H9 (cell line): ENCODE data around the gene PCSK9. TPM values are rescaled to one million over a fixed set of nuclear protein-coding genes. Genes with fewer than 3 reads are reported as not detected.

Experiments
- DNase-seq: peaks from one replicate; pipeline ENCODE4 v3.0.0-alpha.2; 2017
- H2AFZ ChIP-seq: one replicate; pipeline ENCODE4 v1.6.1; 2013; ENCODE audit warnings: mild to moderate bottlenecking, low read length, control low read depth, moderate library complexity
- H2AK5ac ChIP-seq: 2 replicates; pipeline ENCODE4 v1.6.1; 2013; ENCODE audit warnings: low read length, control low read depth, mixed read lengths; ENCODE audit not compliant: insufficient read length
- H2BK120ac ChIP-seq: one replicate; pipeline ENCODE4 v1.6.1; 2013; ENCODE audit warnings: low read depth, mild to moderate bottlenecking, low read length, control low read depth, inconsistent platforms; ENCODE audit not compliant: poor library complexity, severe bottlenecking
- H2BK12ac ChIP-seq: 2 replicates; pipeline ENCODE4 v1.6.1; 2013; ENCODE audit warnings: low read length, control low read depth, mixed read lengths, low read depth; ENCODE audit not compliant: insufficient read length
- H2BK15ac ChIP-seq: 2 replicates; pipeline ENCODE4 v1.6.1; 2013; ENCODE audit warnings: low read depth, low read length, control low read depth
- H2BK20ac ChIP-seq: one replicate; pipeline ENCODE4 v1.6.1; 2013; ENCODE audit warnings: low read depth, mild to moderate bottlenecking, low read length, control low read depth, inconsistent platforms; ENCODE audit not compliant: poor library complexity, severe bottlenecking
- H2BK5ac ChIP-seq: 2 replicates; pipeline ENCODE4 v1.6.1; 2013; ENCODE audit warnings: low read length, control low read depth, mixed read lengths; ENCODE audit not compliant: insufficient read length
- H3K14ac ChIP-seq: 2 replicates; pipeline ENCODE4 v1.6.1; 2013; ENCODE audit warnings: low read length, control low read depth; ENCODE audit not compliant: insufficient read depth
- H3K18ac ChIP-seq: 2 replicates; pipeline ENCODE4 v1.6.1; 2013; ENCODE audit warnings: low read depth, mild to moderate bottlenecking, mixed read lengths, low read length, control low read depth; ENCODE audit not compliant: insufficient read length
- H3K23ac ChIP-seq: 2 replicates; pipeline ENCODE4 v1.6.1; 2013; ENCODE audit warnings: low read length, control low read depth, mixed read lengths, low read depth; ENCODE audit not compliant: insufficient read length
- H3K23me2 ChIP-seq: 2 replicates; pipeline ENCODE4 v1.6.1; 2013; ENCODE audit warnings: low read depth, mild to moderate bottlenecking, mixed read lengths, low read length, control low read depth; ENCODE audit not compliant: insufficient read length, poor library complexity, severe bottlenecking
- H3K27ac ChIP-seq: 2 replicates; pipeline ENCODE4 v1.5.1; 2013; ENCODE audit warnings: low read length, control low read depth, mixed read lengths, low read depth; ENCODE audit not compliant: insufficient read length
- H3K27me3 ChIP-seq: 2 replicates; pipeline ENCODE4 v1.6.1; 2013; ENCODE audit warnings: low read length, control low read depth, inconsistent platforms; ENCODE audit not compliant: insufficient read depth
- H3K4ac ChIP-seq: 2 replicates; pipeline ENCODE4 v1.6.1; 2013; ENCODE audit warnings: low read depth, mild to moderate bottlenecking, control low read depth, inconsistent platforms, low read length, moderate library complexity
- H3K4me1 ChIP-seq: 2 replicates; pipeline ENCODE4 v1.6.1; 2013; ENCODE audit warnings: low read length, control low read depth, inconsistent platforms; ENCODE audit not compliant: insufficient read depth
- H3K4me2 ChIP-seq: 2 replicates; pipeline ENCODE4 v1.6.1; 2013; ENCODE audit warnings: low read length, control low read depth, mixed read lengths; ENCODE audit not compliant: insufficient read length, insufficient read depth
- H3K56ac ChIP-seq: 2 replicates; pipeline ENCODE4 v1.6.1; 2013; ENCODE audit warnings: low read depth, mild to moderate bottlenecking, mixed read lengths, low read length, control low read depth; ENCODE audit not compliant: insufficient read length
- H3K79me1 ChIP-seq: 2 replicates; pipeline ENCODE4 v1.6.1; 2013; ENCODE audit warnings: low read depth, mild to moderate bottlenecking, moderate library complexity, low read length, control low read depth, inconsistent platforms; ENCODE audit not compliant: insufficient read depth, poor library complexity, severe bottlenecking
- H3K79me2 ChIP-seq: 2 replicates; pipeline ENCODE4 v1.6.1; 2013; ENCODE audit warnings: low read length, control low read depth, inconsistent platforms; ENCODE audit not compliant: insufficient read depth
- H3K9ac ChIP-seq: 2 replicates; pipeline ENCODE4 v1.6.1; 2013; ENCODE audit warnings: low read length, control low read depth, mixed read lengths; ENCODE audit not compliant: insufficient read length; ENCODE audit errors: extremely low read depth
- H3K9me3 ChIP-seq: one replicate; pipeline ENCODE4 v1.6.1; 2013; ENCODE audit warnings: low read depth, low read length, inconsistent platforms; ENCODE audit not compliant: control insufficient read depth
- H3T11ph ChIP-seq: one replicate; pipeline ENCODE4 v1.6.1; 2013; ENCODE audit warnings: mild to moderate bottlenecking, low read length, control low read depth, inconsistent platforms
- H4K20me1 ChIP-seq: one replicate; pipeline ENCODE4 v1.6.1; 2013; ENCODE audit not compliant: control insufficient read depth, insufficient read length, insufficient read depth
- H4K5ac ChIP-seq: 2 replicates; pipeline ENCODE4 v1.6.1; 2013; ENCODE audit warnings: low read depth, mild to moderate bottlenecking, mixed read lengths, low read length, control low read depth; ENCODE audit not compliant: insufficient read length
- H4K8ac ChIP-seq: replicated peaks from 2 replicates; pipeline ENCODE4 v1.6.1; 2013; ENCODE audit warnings: low read length, control low read depth, mixed read lengths, low read depth; ENCODE audit not compliant: insufficient read length
- H4K91ac ChIP-seq: 2 replicates; pipeline ENCODE4 v1.6.1; 2013; ENCODE audit warnings: low read depth, mild to moderate bottlenecking, moderate library complexity, mixed read lengths, low read length, control low read depth; ENCODE audit not compliant: insufficient read length
- H3K27ac Mint-ChIP-seq, 3 experiments: 2 replicates in 2 of 3; 3 replicates in 1 of 3; pipeline ENCODE4 v1.8.0; 2020 to 2021; ENCODE audit warnings: mixed read lengths in 3 of 3, mild to moderate bottlenecking in 1 of 3, moderate library complexity in 1 of 3
- H3K27me3 Mint-ChIP-seq: 2 replicates; pipeline ENCODE4 v1.8.0; 2021; ENCODE audit warnings: low read depth, mild to moderate bottlenecking, moderate library complexity, mixed read lengths
- H3K36me3 Mint-ChIP-seq, 3 experiments: 2 replicates in 2 of 3; 3 replicates in 1 of 3; pipeline ENCODE4 v1.8.0; 2020 to 2021; ENCODE audit warnings: low read depth in 3 of 3, mixed read lengths in 3 of 3; ENCODE audit not compliant: insufficient read depth in 1 of 3
- H3K4me1 Mint-ChIP-seq, 2 experiments: 2 replicates each; pipeline ENCODE4 v1.8.0; 2020; ENCODE audit warnings: mixed read lengths in 2 of 2
- H3K4me3 Mint-ChIP-seq, 2 experiments: 2 replicates in 1 of 2; 3 replicates in 1 of 2; pipeline ENCODE4 v1.8.0; 2020 to 2021; ENCODE audit warnings: mild to moderate bottlenecking in 2 of 2, mixed read lengths in 2 of 2, moderate library complexity in 1 of 2
- H3K9me3 Mint-ChIP-seq, 2 experiments: 2 replicates in 1 of 2; 3 replicates in 1 of 2; pipeline ENCODE4 v1.8.0; 2020; ENCODE audit warnings: mild to moderate bottlenecking in 2 of 2, mixed read lengths in 2 of 2, moderate library complexity in 1 of 2
- CTCF ChIP-seq: fragments of 200-600 bp; sonication (generic); conservative IDR thresholded peaks from 3 replicates; pipeline ENCODE4 v1.8.0; 2021; ENCODE audit warnings: antibody characterized with exemption, mild to moderate bottlenecking
- WGBS: extraction: QIAGEN DNeasy Blood & Tissue Kit; methylation state at CpG from one replicate; pipeline ENCODE4 v1.1.7; 2013; ENCODE audit warnings: missing lambda C conversion rate, low lambda C conversion rate, mixed read lengths; ENCODE audit not compliant: insufficient read length; ENCODE audit errors: extremely low coverage; 5-methylcytosine and 5-hydroxymethylcytosine counted together
- total RNA-seq: library from RNA; stranded (reverse); gene quantifications from 2 replicates; pipeline ENCODE4 v1.2.1, GENCODE V29; 2021

Gene PCSK9
- total RNA-seq, 1 experiment from 2014 or later, result 75.1 TPM

- H3K9me3 Mint-ChIP-seq, result no peaks in the 10 kb centered on the region; a peak in 1 of 5 replicates
- Histone ChIP-seq H3K18ac (no peak overlapping the region), H4K20me1 (no peaks in the 10 kb centered on the region), H2AK5ac (no peak overlapping the region), H3K23ac (no peak overlapping the region), H3K79me2 (no peaks in the 10 kb centered on the region), H3K79me1 (no peaks in the 10 kb centered on the region), H2BK5ac (no peak overlapping the region), H4K5ac (no peak overlapping the region), H3K9ac (no peak overlapping the region), H3K56ac (no peak overlapping the region), H3K23me2 (no peaks in the 10 kb centered on the region), H3K9me3 (no peaks in the 10 kb centered on the region), H2BK20ac (no peak overlapping the region), H4K91ac (no peak overlapping the region), H2AFZ (no peak overlapping the region), H3K14ac (no peak overlapping the region), H3K4me1 (peaks cover 14% of the 10 kb centered on the region; the same call in 1 of the 2 replicates), H3K4ac (no peak overlapping the region), H3T11ph (no peak overlapping the region), H2BK15ac (no peak overlapping the region), H3K4me2 (no peak overlapping the region), H2BK12ac (no peak overlapping the region), H3K27me3 (no peaks in the 10 kb centered on the region), H4K8ac (no peak overlapping the region), H3K27ac (no peak overlapping the region), H2BK120ac (no peak overlapping the region)
- H3K4me3 Mint-ChIP-seq, result no peak overlapping the region
- no peaks in the 10 kb centered on the region for H3K36me3 Mint-ChIP-seq
- H3K27me3 Mint-ChIP-seq, result peaks cover 12% of the 10 kb centered on the region
- no peak overlapping the region; a peak in 1 of 7 replicates for H3K27ac Mint-ChIP-seq
- TF ChIP-seq CTCF, result no peak
- peaks cover 31 to 32% of the 10 kb centered on the region in 2 experiments for H3K4me1 Mint-ChIP-seq
- no peak for DNase-seq
- WGBS, result no CpG with 5 or more reads among the region's 4 CpGs
These were observed 48.4 kb upstream of the PCSK9 start for GRCh38 chr1:54990916-54991315.
